NCI-H345 treated with DMSO at 0.1 percent for 48 hours (cell line): ENCODE measurements around the gene HHLA2.
"Not testable (repeated sequence)": the region's sequence is repeated elsewhere in the genome, so short reads cannot be mapped to it uniquely, and the experiment has no call there.

Source experiments
- DNase-seq: peaks from one replicate; lab custom pipeline; 2025; ENCODE audit not compliant: unreplicated experiment; lab: John Stamatoyannopoulos, UW

The HHLA2 gene

GRCh38 chr3:108341911-108342310 is 45.6 kb downstream of the HHLA2 start:
- DNase-seq, result no peak

GRCh38 chr3:108342837-108343486 is 46.6 kb downstream of the HHLA2 start:
- DNase-seq, result no peak

DNA sequence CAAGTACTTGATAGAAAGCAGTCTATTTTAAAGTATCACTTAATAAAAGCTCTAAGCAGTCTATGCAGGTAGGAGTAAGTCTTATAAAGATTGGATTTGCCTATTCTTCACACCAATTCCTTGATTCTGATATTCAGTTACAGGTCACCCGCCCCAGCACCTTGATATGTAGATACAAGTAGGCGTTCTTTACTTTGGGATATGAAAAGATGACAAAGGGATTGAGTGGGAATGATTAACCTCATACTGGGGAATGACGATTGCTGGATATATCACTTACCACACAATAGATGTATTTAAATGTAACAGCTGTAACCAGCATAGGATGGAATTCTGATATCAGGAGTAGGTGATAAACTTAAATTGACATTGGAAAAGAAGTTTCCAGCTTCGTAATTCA is 47.1 kb downstream of the HHLA2 start:
- DNase-seq, result no peak

DNA sequence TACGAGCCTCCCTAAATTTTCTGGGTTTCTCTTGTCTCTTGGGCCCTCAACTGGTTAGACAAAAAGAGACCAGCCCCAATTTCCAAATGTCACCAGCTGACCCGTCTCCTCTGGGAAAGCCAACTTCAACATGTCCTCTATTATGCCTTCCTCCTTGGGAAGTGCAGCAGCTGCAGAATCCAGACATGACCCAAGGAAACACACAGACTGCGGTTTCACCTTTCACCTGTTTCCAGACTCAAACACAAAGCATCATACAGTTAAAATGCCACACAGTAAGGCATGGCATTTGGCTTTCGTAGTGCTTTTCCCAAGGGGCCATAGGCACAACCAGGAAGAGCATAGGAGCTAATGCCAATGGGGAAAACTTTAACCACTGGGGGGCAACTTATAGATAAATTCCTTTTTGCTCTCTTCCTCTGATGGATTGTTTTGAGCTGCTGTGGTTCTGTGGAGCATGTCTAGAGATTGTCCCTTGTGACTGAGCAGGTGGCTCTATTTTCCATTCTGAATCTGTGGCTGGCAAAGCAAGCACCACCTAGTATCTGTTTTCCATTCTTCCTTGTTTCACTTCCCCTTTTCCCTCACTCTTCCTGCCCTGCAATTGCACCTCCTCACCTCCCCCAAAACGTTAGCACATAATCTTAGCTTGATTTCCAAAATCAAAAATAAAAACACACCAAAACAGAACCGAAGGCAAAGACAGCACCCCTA is 49.3 kb downstream of the HHLA2 start:
- DNase-seq, result no peak

GRCh38 chr3:108346301-108347227 is 50.2 kb downstream of the HHLA2 start:
- DNase-seq, result no peak

- DNase-seq, result no peak
Measured at GRCh38 chr3:108352176-108352575, 55.8 kb downstream of the HHLA2 start.

DNA sequence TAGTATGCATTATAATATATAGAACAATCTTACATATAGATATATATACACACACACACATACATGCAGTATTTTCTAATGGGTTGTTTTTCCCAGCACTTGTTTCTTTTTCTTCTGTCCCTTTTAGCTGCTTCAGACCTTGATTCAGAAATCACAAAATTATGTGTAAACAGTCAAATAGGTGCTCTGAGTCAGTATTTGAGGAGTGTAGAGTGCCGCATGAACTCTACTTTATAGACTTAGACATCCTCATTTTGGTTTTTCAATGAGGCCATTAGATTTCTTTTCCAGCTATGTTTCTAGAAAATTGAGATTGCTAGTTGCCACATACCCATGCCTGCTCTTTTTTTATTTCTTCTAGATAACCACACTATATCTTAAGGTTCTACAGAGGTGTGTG is 58.2 kb downstream of the HHLA2 start:
- no peak for DNase-seq

DNA sequence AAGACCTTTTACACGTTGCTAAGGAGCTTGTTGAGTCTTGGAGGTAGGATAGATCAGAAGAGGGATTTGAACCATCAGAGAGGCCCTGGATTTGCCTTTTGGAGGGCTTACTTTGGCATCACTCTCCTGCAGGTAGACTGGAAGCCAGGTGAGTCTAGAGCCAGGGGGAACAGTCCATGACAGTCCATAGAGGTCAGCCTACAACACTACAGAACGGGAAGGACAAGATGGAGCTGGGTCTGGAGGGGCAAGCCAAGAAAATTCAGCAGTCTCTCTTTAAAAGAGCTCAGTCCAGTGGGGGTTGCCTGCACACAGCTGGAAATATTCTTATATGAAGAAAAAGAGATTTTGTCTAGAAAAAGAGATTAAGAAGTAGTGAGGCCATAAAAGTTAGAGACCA is 60.7 kb downstream of the HHLA2 start:
- DNase-seq, result no peak

- DNase-seq, result no peak
Measured at GRCh38 chr3:108359011-108359410, 62.7 kb downstream of the HHLA2 start.

DNA sequence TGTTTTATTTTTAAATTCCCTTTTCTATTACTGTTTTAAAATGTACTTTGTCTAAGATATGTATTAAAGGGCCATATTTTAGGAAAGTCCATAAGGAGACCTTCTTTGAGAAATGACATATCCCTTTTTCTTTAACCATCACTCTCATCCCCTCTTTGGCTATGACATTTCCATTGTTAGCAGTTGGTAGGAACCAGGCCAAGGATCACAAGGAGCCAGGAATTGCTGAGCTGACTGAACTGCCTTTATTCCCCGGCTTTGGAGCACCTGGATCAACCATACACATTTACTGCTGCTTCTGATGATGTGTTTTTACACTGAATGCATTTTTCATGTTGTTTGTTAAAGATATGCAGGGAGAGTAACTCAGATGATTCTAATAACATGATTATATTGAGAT is 79.7 kb downstream of the HHLA2 start:
- DNase-seq, result no peak

DNA sequence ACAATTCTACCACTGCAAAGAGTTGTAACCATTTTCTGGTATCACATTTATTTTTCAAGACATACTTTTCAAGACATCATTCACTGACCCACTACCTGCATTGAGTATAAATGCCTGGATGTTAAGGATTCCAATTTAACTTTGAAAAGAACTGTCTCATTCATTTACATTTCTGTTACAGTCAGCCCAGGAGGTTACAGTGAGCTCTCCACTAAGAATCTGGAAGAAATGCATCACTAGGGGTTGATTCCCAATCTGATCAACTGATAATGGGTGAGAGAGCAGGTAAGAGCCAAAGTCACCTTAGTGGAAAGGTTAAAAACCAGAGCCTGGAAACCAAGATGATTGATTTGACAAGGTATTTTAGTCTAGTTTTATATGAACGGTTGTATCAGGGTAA is 81.0 kb downstream of the HHLA2 start:
- DNase-seq, result no peak

GRCh38 chr3:108378153-108378951 is 82.0 kb downstream of the HHLA2 start:
- no peak for DNase-seq

DNA sequence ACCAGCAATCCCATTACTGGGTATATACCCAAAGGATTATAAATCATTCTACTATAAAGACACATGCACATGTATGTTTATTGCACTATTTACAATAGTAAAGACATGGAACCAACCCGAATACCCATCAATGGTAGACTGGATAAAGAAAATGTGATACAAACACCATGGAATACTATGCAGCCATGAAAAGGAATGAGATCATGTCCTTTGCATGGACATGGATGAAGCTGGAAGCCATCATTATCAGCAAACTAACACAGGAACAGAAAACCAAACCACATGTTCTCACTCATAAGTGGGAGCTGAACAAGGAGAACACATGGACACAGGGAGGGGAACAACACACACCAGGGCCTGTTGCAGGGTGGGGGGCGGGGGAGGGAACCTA is 82.6 kb downstream of the HHLA2 start:
- not testable (repeated sequence) for DNase-seq

- no peak for DNase-seq
Measured at GRCh38 chr3:108380128-108380795, 83.9 kb downstream of the HHLA2 start.

- DNase-seq, result no peak
Measured at GRCh38 chr3:108381529-108382140, 85.3 kb downstream of the HHLA2 start.

- DNase-seq, result no peak
Measured at GRCh38 chr3:108383306-108383705, 87.0 kb downstream of the HHLA2 start.

GRCh38 chr3:108387063-108387462 is 90.7 kb downstream of the HHLA2 start:
- DNase-seq, result no peak

DNA sequence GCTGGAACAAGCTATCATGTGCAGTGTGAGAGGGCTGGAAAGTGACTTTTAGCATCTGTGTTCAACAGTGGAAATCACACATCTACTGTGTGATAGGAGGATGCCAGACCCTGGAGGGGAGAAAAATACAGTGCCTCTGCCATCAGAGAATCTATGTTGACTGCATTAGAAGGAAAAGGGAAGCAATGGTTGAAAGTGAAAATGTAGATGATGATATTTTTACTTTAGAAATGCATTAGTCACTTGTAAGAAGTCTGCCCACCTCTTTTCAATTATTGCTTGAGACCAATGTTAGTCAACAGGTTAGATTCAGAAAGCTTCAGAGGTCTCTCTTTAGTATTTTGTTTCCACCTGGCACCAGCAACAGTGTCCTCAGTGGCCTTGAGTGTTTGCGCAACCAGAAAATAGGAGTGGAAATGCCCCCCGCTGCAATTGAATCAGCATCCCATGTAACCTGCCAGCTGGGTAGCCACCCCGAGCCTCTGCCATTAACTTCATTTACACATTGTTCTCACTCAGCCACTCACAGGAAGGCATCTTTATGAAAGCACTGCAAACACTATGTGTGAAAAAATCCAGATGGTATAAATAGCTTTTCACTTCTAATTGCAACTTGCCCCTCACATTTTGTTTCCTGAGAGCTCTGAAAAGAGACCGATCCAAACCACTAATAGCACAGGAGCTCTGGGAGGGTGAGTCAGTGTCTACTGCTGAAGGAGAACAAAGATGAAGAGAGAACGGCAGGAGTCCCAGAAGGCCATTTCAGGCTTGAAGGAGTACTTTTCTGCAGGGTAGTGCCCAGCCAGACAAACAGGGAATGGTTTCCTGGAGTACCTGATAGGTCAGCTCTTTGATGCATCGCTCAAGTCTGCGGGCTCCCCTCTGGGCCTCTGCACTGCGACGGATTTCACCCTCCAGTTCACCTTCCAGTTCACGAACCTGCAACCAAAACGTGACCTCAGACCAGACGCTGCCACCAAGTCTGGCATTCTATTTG is 92.1 kb downstream of the HHLA2 start:
- peak; percentile 81 for DNase-seq

DNA sequence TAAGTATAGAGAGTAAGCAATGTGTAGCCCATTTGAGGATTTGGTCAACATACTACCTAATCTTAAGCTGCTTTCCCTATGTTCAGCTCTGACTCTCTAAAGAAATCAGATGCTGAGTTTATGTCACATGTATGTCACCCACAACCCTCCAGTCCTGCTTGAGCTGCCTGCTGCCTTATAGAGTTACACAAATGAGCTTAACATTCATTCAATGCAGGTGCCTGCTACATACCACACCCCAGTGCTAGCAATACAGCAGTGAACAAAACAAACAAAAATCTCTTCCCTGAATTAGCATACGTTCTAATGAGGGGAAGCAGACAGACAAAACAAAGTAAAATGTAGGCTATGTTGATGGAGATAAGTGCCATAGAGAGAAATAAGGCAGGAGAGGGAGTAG is 93.0 kb downstream of the HHLA2 start:
- no peak for DNase-seq
